Measurements from ENCODE around the gene KCNK7.

KCNK7 gene

DNA sequence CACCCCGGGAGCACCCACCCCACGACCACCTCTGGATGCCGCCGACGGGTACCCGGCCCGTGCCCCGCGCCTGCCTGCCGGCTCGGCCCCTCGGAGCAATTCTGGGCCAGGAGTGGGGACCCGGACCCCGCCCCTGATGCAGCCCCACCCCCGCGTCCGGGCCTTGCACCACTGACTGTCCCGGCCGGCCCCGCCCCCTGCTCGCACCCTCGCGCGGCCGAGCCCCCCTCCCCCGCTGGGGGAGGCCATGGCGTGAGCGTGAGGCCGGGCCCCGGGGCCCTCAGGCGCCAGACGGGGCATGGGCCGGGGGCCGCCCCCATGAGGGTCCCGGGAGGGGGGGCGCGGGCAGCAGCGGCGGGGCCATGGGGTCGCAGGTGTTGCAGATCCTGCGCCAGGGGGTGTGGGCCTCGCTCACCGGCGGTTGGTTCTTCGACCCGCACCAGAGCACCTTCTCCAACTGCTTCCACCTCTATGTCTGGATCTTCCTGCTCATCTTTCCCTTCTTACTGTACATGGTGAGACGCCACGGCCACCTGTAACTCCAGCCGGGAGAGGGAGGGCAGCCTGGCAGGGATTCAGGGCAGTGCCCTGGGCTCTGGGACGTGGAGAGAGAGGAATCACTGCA lies 20.5 kb upstream of the KCNK7 start (continued):
- TF ChIP-seq, protein P1, sequence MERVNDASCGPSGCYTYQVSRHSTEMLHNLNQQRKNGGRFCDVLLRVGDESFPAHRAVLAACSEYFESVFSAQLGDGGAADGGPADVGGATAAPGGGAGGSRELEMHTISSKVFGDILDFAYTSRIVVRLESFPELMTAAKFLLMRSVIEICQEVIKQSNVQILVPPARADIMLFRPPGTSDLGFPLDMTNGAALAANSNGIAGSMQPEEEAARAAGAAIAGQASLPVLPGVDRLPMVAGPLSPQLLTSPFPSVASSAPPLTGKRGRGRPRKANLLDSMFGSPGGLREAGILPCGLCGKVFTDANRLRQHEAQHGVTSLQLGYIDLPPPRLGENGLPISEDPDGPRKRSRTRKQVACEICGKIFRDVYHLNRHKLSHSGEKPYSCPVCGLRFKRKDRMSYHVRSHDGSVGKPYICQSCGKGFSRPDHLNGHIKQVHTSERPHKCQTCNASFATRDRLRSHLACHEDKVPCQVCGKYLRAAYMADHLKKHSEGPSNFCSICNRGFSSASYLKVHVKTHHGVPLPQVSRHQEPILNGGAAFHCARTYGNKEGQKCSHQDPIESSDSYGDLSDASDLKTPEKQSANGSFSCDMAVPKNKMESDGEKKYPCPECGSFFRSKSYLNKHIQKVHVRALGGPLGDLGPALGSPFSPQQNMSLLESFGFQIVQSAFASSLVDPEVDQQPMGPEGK (CRISPR knock-in tag; IDR thresholded peaks at IDR 0.05; ENCODE audit: borderline replicate concordance), result no peak
- no peak for TF ChIP-seq CSDC2 (CRISPR knock-in tag; IDR thresholded peaks at IDR 0.05)
- no peak for TF ChIP-seq ARNTL (CRISPR knock-in tag; IDR thresholded peaks at IDR 0.05; ENCODE audit: borderline replicate concordance, low read depth)
- TF ChIP-seq ZC3H10 (CRISPR knock-in tag; IDR thresholded peaks at IDR 0.05), result no peak
- TF ChIP-seq RARB (CRISPR knock-in tag; IDR thresholded peaks at IDR 0.05), result no peak

DNA sequence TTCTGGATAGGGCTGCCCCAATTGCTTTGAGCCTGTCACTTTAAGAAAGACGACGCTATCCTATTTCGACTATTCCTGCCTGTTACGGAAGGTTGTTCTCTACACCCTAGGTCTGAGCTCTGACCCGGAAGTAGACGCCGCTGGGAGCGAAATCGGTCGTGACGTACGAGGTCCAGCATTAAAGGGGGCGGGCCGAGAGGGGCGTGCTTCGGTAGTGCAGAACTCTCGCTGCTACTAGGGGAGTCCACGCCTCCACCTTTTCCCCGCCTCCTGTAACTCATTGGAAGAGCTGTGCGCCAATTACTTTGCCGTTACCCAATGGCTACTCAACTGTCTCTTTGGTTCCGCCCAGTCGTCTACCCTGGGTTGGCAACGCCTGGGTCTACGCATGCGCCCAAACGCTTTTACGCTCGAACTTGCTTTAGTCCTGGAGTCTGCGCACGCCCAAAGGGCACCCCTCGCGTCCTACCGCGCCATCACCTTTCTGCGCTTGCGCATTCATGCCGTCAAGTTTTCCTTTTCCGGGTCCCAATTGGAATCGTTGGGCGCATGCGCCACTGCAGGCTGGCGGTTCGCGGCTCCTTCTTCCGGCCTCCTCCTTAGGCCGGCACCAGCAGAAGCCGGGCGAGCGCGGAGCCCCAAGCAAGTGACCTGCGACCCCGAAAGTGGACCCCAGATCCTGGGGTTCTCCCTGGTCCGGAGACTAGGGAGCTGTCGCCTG lies 19.8 kb upstream of the KCNK7 start, which contains the start of gene PCNX3:
Gene PCNX3, plus strand, starts transcription at position 548 of the 721 bp plus-strand sequence. CDS start 536 bp downstream, outside the sequence.
- peak; percentile 88 for ATAC-seq

GRCh38 chr11:65613091-65613928 lies 17.7 kb upstream of the KCNK7 start:
- no peak for TF ChIP-seq ZFP3 (CRISPR knock-in tag; IDR thresholded peaks at IDR 0.05)
- no peak for TF ChIP-seq ZFP30 (CRISPR knock-in tag; IDR thresholded peaks at IDR 0.05)
- TF ChIP-seq, protein P2, sequence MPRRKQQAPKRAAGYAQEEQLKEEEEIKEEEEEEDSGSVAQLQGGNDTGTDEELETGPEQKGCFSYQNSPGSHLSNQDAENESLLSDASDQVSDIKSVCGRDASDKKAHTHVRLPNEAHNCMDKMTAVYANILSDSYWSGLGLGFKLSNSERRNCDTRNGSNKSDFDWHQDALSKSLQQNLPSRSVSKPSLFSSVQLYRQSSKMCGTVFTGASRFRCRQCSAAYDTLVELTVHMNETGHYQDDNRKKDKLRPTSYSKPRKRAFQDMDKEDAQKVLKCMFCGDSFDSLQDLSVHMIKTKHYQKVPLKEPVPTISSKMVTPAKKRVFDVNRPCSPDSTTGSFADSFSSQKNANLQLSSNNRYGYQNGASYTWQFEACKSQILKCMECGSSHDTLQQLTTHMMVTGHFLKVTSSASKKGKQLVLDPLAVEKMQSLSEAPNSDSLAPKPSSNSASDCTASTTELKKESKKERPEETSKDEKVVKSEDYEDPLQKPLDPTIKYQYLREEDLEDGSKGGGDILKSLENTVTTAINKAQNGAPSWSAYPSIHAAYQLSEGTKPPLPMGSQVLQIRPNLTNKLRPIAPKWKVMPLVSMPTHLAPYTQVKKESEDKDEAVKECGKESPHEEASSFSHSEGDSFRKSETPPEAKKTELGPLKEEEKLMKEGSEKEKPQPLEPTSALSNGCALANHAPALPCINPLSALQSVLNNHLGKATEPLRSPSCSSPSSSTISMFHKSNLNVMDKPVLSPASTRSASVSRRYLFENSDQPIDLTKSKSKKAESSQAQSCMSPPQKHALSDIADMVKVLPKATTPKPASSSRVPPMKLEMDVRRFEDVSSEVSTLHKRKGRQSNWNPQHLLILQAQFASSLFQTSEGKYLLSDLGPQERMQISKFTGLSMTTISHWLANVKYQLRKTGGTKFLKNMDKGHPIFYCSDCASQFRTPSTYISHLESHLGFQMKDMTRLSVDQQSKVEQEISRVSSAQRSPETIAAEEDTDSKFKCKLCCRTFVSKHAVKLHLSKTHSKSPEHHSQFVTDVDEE (CRISPR knock-in tag; IDR thresholded peaks at IDR 0.05), result no peak
- peak; percentile 0 for ATAC-seq

More for the DNA sequence above, 19.8 kb upstream of the KCNK7 start, which contains the start of gene PCNX3:
- TF ChIP-seq CSDC2 (CRISPR knock-in tag; IDR thresholded peaks at IDR 0.05), result no peak

- no peak for ATAC-seq
- TF ChIP-seq, protein P3, sequence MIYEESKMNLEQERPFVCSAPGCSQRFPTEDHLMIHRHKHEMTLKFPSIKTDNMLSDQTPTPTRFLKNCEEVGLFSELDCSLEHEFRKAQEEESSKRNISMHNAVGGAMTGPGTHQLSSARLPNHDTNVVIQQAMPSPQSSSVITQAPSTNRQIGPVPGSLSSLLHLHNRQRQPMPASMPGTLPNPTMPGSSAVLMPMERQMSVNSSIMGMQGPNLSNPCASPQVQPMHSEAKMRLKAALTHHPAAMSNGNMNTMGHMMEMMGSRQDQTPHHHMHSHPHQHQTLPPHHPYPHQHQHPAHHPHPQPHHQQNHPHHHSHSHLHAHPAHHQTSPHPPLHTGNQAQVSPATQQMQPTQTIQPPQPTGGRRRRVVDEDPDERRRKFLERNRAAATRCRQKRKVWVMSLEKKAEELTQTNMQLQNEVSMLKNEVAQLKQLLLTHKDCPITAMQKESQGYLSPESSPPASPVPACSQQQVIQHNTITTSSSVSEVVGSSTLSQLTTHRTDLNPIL (CRISPR knock-in tag; IDR thresholded peaks at IDR 0.05; ENCODE audit: low read depth), result no peak
- TF ChIP-seq ZNF565 (CRISPR knock-in tag; conservative IDR thresholded peaks at IDR 0.05; ENCODE audit: low read depth) (no peak), ISL1 (CRISPR knock-in tag; IDR thresholded peaks at IDR 0.05) (no peak), ZC3H10 (CRISPR knock-in tag; IDR thresholded peaks at IDR 0.05) (no peak), ZNF8 (CRISPR knock-in tag; IDR thresholded peaks at IDR 0.05) (no peak)
These were observed 17.1 kb upstream of the KCNK7 start for GRCh38 chr11:65612691-65613090.

DNA sequence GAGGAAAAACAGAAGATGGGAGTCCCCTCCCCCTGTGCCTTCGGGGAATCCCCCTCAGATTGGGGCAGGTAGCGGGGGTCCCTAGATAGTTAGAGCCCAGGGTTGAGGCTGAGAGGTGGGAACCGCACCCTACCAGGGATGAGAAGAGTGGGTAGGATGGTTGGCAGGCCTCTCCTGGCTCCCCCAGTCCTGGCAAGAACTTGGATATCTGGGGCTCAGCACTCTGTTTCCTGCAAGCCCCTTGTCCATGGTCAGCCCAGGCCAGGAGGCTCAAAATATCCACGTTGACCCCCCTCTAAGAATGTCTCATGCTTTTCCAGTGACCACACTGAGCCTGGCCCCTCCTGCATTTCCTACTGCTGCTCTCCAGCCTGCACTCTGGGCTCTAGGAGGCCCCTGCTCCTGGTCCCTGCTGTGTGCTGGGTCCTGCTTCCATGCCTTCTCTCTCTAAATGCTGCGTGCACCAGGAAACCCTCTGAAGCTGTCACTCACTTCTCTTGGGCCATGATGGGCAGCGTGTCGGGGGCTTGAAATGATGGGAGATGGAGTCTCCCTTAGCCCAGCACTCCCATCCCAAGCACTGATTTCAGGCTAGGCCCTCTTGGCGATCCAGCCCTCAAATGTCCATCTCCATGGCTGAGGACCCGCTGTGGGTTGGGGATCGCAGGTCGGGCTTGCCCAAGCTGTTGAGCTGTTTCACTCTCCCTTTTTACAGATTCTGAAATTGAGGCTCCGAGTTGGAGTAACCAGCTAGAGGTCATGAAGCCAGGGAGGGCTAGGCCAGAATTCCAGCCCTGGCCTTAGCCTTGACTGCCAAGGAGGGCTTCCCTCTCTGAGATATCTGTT lies 16.4 kb upstream of the KCNK7 start:
- TF ChIP-seq POU6F1 (CRISPR knock-in tag; IDR thresholded peaks at IDR 0.05; ENCODE audit: borderline replicate concordance, low read depth) (no peak), ISL1 (CRISPR knock-in tag; IDR thresholded peaks at IDR 0.05) (no peak), ZNF70 (CRISPR knock-in tag; IDR thresholded peaks at IDR 0.05) (no peak), ESRRG (CRISPR knock-in tag; IDR thresholded peaks at IDR 0.05) (no peak), ZC3H10 (CRISPR knock-in tag; IDR thresholded peaks at IDR 0.05) (no peak), OSR1 (CRISPR knock-in tag; IDR thresholded peaks at IDR 0.05) (no peak), ZNF565 (CRISPR knock-in tag; conservative IDR thresholded peaks at IDR 0.05; ENCODE audit: low read depth) (no peak)
- no peak for ATAC-seq

All from SK-N-SH treated with all-trans-retinoic acid at 6 μM for 48 hours (cell line).